Stimulated activated CD8-positive, alpha-beta memory T cell treated with anti-CD3 and anti-CD28 coated beads, Interleukin-7, amount 100 ng/mL, for 1 hour (primary cell): ENCODE results near the gene CD84.
"Not testable (repeated sequence)": the region's sequence is repeated elsewhere in the genome, so short reads cannot be mapped to it uniquely, and the experiment has no call there.

ENCODE experiments used
- DNase-seq, 2 donors: peaks; one replicate each; pipeline ENCODE4 v3.0.0-alpha.2; 2020; ENCODE audit warnings: low read depth in 2 of 2

CD84 gene

DNA sequence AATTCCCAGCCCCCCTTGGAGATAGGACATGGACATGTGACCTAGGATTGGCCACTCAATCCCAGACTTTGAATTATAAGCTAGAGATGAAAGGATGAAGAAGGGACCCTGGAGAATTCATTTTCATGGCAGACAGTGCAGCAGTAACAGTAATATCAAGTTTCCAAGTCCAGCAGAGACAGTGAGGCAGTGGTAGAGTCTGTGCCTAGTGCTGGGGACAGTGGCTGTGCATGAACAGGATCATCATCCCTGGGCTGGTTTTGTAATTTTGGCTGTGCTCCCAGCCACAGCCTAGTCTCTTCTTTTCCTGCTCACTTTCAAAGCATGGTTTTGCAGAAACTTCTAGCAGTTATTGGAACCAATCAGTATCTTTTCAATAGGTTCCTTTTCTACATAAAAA, 29.6 kb upstream of the CD84 start:
- no peak for DNase-seq

DNA sequence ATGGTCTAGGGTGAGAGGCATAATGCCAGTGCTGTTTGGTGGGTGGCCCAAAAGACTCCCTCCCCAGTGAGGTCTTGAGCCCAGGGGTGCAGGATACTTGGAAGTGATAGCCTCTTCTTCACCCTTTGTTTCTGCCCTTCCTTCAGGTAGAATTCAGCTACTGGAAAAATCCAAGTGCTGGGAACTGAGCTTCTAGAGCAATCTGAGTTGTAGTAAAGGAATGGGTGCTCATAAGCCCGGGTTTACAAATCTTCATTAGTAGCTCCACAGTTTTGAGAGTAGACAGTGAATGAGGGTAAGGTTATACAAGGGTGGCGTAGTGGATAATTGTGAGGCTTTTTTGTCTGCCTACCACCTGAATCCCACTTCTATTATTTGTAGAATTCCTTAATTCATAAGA, 29.2 kb upstream of the CD84 start:
- DNase-seq = no peak

DNA sequence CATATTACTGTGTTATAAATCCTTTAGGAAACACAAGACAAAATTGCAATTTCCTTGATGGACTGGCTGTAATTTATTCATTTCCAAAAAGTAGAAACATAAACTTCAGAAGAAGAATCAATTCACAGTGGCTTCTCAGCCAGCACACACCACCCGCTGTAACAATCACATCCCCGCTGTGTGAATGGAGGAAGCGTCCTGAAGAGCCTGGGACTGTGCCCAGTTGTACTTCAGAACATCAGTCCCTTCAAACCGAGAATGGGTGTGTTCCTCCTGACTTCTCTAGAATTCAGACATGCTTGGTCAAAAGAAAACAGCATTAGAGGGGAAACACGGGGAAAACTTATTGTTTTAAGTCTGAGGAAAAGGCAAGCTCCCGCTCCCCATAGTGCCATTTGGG, 28.8 kb upstream of the CD84 start:
- DNase-seq = no peak

DNA sequence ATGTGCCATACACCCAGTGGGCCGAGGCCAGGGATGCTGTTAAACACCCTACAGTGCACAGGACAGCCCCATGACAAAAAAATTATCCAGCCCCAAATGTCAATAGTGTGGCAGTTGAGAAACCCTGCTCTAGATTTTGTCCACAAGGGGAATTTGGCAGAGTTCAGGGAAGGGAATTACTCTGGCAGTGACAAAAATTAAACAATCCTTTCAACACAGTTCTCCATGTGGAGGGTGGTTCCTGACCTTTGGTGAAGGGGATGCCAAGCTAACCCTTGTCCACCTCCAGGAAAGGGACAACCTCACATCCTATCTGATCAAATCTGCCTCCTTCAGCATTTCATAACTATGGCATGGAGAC, 28.4 kb upstream of the CD84 start:
- no peak for DNase-seq

DNA sequence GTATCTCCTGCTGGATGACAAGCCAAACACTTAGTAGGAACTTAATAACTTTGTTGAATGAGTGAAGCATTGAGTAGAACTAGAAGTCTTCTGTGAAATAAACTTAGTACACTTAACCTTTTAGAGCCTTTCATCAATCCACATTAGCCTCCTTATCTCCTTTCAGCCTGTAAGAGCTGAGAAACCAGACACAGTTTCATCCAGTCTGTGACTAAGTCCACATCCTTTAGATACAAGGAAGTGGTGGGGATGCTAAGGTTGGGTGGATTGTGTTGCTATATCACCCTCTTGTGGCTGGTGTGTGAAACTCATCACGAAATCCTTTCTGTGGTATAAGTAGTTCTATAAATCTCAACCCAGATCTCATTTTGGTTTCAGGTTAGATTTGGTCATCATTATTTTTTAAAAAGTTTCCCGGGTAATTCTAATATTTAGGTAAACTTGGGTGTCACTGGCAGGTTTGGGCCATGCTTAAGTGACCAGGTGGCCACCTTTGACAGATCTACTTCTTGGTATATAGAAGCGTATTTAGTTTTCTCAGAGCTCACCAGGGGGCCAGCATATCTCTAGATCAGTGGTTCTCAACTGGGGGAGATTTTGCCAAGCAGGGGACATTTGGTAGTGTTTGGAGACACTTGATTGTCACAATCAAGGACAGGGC, 27.8 kb upstream of the CD84 start:
- DNase-seq = peak; percentile 19 to 38

DNA sequence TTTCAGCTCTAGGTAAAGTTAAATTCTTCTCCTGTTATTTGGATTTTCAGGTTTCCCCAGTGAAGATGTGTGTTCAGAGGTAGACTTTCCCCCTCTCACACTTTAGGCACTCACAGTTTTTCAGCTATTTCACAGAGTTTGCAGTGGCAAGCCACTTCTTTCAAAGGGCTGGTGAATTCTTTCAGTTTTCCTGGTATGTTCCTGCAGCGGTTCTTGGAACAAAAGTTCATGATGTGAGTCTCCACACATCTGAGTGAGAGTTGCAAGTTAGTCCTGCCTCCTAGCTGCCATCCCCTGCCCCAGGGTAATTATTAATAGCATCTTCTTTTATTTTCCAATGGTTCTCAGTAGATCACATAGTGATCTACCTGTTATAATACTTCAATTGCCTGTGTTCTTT, 27.3 kb upstream of the CD84 start:
- DNase-seq = no peak

DNA sequence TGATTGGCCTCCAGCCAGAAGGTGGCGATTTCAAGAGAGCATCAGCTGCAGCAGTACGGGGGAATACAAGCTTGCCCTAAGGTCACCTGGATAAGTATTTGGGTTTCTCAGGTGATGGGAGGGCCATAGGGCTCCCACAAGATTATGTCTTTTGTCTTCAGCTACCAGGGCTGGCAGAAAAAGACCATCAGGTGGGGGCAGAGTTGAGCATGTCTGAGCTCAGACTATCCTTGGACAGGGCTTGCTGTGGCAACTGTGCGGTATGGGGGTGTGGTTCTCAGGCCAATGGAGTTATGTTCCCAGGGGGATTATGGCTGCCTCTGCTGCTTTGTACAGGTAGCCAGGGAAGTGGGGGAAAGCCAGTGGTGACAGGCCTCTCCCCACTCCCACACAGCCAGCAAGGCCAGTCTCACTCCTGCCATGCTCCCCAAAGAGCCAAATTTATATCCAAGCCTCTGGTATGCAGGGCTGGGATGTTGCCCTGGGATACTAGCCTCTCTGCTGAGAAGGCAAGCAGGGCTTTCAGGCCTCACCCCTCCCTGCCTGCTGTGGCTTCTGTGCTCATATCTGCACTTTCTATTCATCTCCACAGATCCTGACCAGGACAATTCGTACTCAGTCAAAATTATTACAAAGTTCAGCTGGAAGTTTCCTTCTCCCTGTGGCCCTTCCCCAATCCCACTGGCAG, 26.6 kb upstream of the CD84 start:
- no peak for DNase-seq

DNA sequence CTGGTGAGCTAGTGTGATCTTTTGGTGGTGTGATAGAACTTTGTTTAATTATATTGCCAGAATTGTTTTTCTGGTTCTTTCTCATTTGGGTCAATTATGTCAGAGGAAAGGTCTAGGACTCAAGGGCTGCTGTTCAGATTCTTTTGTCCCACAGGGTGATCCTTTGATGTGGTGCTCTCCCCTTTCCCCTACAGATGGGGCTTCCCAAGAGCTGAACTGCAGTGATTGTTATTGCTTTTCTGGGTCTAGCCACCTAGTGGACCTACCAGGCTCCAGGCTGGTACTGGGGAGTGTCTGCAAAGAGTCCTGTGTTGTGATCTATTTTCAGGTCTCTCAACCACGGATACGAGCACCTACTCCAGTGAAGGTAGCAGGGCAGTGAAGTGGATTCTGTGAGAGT, 25.9 kb upstream of the CD84 start:
- DNase-seq = no peak

DNA sequence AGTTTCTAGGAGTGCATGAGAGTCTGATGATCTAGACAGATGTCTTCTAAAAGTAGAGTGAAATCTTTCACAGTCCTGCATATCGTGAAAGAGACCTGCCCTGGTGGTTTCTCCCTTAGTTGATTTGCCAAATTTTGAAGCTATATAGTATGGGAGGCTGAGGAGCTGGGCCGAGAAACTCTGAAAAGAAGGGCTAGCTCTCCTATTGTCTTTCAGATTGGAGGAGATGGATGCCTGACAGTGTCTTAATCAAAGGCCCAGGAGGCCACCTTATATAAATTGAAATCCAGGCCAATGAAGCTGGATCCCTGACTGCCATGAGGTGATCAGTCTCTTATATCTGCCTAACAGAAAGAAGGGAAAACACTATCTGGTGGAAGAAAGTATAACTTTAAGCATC, 18.4 kb upstream of the CD84 start:
- DNase-seq = no peak

DNA sequence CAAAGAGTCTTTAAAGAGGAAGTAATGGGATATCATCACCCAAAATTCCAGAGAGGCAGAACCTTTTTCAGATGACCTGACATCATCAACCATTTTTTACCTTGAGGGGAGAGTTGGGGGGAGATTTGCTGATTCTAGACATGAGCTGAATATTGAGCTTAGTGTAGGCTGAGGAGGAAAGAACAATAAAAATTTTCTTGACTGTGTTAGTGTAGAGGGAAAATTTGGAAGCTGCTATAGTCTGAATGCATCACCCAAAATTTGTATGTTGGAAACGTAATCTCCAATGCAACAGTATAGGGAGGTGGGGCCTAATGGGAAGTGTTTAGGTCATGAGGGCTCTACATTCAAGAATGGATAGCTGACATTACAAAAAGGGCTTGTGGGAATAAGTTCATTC, 17.8 kb upstream of the CD84 start:
- no peak for DNase-seq

DNA sequence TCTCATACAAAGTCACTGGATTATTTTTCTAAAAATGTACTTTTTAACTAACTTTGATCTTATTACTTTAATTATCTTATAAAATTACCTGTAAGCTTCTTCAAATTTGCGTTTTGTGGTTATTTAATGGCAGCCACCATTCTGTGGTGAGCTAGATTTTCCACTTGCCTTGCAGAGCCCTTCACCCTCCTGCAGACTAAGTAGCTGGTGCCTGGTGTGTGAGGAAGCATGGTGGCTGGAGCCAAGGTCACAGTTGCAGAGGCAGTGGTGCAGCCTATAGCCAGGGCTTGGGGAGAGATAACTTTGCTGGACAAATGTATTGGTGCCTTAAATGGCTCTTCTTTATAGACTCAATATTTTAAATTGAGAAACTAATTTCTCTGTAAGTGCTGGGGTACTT, 11.2 kb upstream of the CD84 start:
- DNase-seq = no peak

DNA sequence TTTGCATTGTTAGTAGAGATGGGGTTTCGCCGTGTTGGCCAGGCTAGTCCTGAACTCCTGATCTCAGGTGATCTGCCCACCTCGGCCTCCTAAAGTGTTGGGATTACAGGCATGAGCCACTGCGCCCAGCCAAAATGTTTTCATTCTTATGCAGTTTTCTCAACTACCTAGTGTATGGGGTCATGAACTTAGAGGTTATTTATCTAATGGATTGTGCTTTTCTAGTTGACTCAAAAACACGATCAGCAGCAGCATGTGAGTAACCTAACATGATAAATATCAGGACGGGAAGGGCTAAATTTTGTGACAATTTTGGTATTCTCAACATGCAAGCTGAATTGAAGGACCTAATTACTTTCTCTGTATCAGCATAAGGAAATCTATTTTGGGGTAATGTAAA, 9.2 kb upstream of the CD84 start:
- DNase-seq = no peak

DNA sequence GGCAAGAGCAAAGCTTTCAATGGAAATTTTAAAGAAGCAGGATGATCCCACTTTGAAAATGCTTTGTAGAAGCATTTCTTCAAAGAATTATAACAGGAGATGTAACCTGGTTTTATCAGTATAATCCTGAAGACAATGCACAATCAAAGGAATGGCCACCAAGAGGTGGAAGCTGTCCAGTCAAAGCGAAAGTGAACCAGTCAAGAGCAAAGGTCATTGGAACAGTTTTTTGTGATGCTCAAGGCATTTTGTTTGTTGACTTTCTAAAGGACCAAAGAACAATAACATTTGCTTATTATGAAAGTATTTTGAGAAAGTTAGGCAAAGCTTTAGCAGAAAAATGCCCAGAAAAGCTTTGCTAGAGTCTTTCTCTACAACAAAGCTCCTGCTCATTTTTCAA, 5.5 kb upstream of the CD84 start:
- DNase-seq = no peak

DNA sequence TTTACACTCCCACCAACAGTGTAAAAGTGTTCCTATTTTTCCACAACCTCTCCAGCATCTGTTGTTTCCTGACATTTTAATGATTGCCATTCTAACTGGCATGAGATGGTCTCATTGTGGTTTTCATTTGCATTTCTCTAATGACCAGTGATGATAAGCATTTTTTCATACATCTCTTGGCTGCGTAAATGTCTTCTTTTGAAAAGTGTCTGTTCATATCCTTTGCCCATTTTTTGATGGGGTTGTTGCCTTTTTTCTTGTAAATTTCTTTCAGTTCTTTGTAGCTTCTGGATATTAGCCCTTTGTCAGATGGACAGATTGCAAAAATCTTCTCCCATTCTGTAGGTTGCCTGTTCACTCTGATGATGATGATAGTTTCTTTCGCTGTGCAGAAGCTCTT, 3.7 kb upstream of the CD84 start:
- not testable (repeated sequence) for DNase-seq

DNA sequence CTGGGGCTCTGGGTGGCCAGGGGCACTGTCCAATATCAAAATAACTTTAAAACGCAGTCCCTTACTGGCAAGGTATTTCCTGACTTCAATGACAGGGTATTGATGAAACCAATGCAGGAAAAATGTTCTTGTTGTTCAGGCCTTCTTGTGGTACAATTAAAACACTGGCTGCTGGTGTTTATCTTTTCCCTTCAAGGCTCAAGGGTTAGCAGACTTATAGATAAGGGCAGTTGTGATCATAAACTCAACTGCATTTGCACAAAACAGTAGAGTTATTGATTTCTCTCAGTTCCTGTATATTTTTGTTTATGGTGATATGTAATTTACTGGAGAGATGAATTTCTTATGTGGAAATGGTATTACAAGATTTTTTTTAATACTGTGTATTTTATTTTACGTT, 2.7 kb upstream of the CD84 start:
- no peak for DNase-seq

DNA sequence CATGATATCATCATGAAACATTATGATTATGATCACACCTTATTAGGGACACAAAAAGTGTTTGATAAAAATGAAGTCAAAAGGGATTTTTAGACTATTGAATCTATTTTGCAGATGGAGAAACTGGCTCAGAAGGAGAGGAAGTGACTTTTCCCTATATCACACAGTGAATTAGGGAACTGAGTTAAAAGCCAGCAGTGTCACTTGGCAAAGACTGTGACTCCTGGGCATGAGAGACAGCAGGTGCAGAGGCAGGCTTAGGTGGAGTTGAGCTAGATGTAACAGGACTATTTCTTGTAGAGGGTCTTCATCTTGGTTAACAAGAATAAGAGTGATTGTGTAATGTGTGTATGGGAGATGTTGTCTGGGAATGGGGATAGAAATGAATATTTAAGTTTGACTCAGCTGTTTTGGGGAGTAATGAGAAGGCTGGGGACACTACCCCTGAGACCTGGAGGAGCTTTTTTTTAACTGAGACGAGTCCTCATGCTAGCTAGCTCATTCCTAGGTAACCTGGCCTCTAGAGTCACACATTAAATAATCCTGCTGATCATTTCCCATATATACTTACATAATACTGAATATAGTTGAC, 1.0 kb upstream of the CD84 start:
- DNase-seq = no peak

DNA sequence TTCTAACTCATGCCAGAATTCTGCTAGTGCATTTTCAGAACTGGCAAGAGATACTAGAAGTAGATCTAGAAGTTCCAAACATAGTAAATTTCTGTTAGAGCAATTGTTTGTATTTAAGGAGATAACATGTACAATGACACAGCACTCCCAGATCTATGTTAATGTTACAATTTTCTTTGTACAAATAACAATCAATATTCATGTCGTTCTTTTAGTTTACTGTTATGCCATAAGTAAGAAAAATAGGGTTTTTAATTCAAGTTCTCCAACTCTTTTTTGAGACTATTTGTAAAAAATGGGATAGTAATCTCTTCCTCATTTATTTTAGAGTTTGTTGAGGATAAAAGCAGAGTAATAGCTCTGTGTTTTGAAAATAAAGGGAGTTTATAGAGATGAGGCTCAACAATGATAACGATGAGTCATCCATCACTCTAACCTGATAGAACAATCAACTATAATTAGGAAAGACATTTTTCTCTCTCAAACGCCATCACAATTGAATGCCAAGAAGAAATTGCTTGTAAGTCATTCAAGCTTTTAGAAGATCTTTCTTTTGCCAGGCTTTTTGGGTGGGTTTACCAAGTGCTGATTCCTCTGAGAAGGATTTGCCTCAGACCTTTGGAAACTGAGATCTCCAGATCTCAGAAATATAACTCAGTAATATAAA, 638 bp downstream of the CD84 start:
- DNase-seq = no peak

DNA sequence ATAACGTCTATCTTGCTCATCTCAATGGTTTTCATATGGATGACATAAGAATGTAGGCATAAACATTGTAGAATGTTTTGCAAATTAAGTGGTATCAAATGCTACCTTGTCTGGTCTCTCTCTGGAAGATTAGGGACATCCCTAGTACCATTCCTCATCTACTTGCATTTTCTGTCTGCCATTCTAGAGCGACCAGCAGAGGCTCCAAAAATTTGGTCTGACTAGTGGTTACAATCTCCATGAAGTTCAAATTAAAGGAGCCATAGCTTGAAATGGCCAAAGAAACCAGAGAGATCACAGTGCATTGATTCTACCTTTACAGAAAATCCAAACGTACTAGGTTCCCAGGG, 1.1 kb downstream of the CD84 start:
- no peak for DNase-seq

DNA sequence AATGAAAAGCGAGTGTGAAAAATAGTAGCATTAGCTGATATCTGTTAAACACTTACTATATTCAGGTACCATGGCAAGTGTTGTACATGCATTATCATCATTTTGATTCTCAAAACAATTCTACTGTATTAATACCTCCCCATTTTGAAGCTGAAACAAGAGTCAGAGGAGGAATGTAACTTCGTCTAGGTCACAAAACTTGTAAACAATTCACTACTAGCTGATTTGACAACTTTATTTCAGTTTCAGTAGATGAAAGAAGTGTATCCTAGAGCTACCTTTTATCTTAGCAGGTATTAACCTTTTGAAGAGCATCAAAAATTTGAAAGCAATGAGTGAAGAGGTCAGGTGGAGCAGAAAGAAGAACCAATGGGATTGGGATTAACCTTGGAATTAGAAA, 1.6 kb downstream of the CD84 start:
- DNase-seq = no peak

DNA sequence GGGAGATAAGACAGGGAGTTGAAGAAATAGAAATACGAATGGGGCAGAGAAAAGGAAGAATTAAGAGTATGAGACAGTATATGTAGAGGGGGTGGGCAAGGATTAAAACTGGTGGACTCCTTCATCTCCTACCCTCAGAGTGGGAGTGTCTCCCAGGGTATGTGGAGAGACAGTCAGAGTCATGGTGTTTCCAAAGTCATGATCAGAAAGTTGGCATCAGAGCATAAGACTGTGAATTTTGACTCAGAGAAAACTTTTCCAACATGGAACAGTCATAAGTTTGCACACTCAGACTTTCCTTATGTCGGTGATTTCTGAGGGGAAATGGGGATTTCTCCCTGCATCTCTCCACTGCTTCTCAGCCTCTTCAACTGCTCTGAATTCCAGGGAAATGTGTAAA, 2.4 kb downstream of the CD84 start:
- no peak for DNase-seq

DNA sequence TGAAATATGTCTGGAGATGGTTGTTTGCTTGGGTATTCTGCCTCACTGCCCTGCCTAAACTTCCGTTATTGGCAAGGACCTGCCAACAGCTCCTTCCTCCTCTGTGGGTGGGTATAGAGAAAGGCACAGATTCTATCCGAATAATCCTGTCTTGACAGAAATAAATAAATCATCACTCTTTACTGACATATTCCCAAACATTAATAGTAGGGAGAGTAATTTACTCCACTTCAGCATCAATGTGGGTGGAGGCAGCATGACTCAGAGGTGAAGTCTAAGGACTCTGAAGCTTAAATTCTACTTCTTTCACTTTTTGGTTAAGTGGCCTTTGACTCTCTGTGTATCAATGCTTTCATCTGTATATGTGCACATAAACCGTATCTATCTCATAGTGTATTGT, 2.9 kb downstream of the CD84 start:
- DNase-seq = no peak

DNA sequence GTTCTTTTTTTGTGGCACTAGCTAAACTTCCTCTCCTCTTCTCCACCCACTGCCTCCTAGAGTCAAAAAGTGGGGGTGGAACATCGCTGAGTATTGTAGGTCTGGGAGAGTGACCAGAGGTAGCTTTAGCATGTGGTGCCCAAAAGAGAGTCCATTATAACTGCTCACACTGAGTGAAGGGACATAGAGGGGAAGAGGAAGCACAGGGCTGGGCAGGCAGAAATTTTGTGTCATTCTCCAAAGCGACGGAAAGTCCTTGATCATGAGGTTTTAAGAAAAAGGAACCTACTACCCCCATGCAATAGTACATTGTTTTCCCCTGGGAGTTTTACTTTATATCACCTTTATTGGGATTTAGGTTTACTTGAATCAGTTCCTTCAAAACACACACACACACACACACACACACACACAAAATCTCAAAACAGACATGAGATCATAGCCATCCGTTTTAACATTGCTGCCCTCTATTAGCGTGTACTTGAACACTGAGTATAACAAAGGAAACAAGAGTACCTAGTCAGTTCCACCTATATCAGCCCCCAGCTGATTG, 4.1 kb downstream of the CD84 start:
- DNase-seq = no peak

DNA sequence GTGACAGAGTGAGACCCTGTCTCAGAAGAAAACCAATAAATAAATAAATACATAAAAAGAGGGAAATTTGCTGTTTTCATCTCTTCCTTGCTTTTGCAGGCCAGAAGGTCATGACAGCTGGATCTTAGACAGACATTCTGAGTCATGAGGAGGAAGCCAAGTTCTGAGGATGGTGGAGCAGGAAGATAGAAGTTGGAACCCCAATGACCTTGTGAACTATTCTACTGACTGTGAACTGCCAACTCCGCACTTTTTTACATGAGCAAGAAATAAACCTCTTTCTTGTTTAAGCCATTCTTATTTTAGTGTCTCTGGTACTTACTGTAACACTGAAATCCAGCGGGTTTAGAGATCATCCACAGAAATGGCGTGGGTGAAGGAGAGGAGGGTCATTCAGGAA, 8.5 kb downstream of the CD84 start:
- DNase-seq = no peak
